Stimulated activated naive CD4-positive, alpha-beta T cell treated with Interleukin-2 at 50 U/mL for 16 hours (primary cell): ENCODE measurements around the gene IDS.

Source experiments
- DNase-seq: peaks from one replicate; lab custom pipeline; 2025; lab: John Stamatoyannopoulos, UW

IDS gene

GRCh38 chrX:149456476-149457245 lies 48.4 kb downstream of the IDS start:
- DNase-seq, result no peak

- no peak for DNase-seq
Measured at GRCh38 chrX:149455934-149456333, 49.2 kb downstream of the IDS start.

GRCh38 chrX:149453906-149454822 lies 50.9 kb downstream of the IDS start:
- DNase-seq, result no peak

GRCh38 chrX:149453030-149453429 lies 52.1 kb downstream of the IDS start:
- no peak for DNase-seq

GRCh38 chrX:149433451-149433850 lies 71.7 kb downstream of the IDS start:
- DNase-seq, result no peak

- DNase-seq, result no peak
Measured at GRCh38 chrX:149433051-149433450, 72.1 kb downstream of the IDS start.
